Neural cell (in vitro differentiated cells): ENCODE results near the gene TTC17.

Experiments used
- EP300 ChIP-seq: fragments of 450-650 bp; conservative IDR thresholded peaks from 2 replicates; pipeline ENCODE4 v1.6.1; 2014; ENCODE audit warnings: antibody characterized with exemption, mild to moderate bottlenecking, moderate library complexity; ENCODE audit not compliant: poor library complexity, severe bottlenecking
- EZH2 ChIP-seq: fragments of 200-600, 300-800 bp; shearing (Covaris generic), sonication (generic); IDR thresholded peaks from 2 replicates; pipeline ENCODE4 v1.6.1; 2014; ENCODE audit warnings: antibody characterized with exemption, low read length, borderline replicate concordance, mild to moderate bottlenecking; ENCODE audit not compliant: insufficient read depth, poor library complexity, severe bottlenecking
- MXI1 ChIP-seq: fragments of 450-650 bp; conservative IDR thresholded peaks from 2 replicates; pipeline ENCODE4 v1.6.1; 2014; ENCODE audit warnings: antibody characterized with exemption, mild to moderate bottlenecking; ENCODE audit not compliant: poor library complexity, severe bottlenecking
- RAD21 ChIP-seq: fragments of 450-650 bp; conservative IDR thresholded peaks from 2 replicates; pipeline ENCODE4 v1.6.1; 2014; ENCODE audit warnings: antibody characterized with exemption, mild to moderate bottlenecking, moderate library complexity
- TF ChIP-seq, protein P1 (sequence below): fragments of 450-650 bp; IDR thresholded peaks from 2 replicates; pipeline ENCODE4 v1.5.1; 2014; ENCODE audit warnings: antibody characterized with exemption, mild to moderate bottlenecking, moderate library complexity; ENCODE audit not compliant: poor library complexity, severe bottlenecking

DNA sequence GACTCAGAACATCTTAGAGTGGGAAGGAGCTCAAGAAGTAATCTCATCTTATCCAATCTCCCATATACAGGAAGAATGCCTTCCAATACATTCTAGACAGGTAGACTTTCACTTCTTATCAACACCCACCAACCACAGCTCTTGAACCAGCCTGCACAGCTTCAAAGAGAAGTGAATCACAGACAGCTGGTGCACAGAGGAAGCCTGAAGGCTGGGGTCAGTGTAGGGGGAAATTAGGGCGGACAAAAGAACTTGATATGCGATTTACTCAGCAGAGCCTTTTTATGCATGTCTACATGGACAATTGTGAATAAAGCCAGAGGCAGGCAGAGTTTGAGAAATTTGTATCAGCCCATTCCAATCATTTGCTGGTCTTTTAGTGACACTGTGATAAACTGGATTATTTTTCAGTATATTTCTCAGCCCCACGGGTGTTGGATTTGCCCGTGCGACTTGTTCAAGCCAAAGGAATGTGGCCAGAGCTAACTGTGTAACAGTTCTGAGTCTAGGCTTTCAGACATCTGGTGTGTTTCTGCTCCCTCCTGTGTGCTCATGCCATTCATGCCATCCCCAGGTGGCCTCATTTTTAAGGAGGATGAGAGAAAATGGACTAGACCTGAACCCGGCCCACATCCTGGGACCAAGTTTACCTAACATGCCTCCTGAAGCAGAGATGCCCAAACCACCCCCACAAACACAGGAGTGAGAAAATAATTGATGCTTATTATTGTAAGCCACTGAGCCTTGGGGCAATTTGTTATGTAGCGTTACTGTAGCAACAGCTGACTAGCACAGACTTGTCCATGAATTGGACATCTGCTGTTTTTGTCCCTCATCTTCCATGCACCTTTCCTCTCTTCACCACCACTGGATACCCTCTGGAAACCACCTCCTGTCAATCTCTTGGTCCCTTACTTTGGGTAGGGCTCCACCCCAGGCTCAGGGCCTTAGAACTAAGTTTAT, 184.3 kb downstream of the TTC17 start:
- TF ChIP-seq EZH2 (no peak), EP300 (no peak), RAD21 (no peak), MXI1 (no peak)
- TF ChIP-seq, protein P1, sequence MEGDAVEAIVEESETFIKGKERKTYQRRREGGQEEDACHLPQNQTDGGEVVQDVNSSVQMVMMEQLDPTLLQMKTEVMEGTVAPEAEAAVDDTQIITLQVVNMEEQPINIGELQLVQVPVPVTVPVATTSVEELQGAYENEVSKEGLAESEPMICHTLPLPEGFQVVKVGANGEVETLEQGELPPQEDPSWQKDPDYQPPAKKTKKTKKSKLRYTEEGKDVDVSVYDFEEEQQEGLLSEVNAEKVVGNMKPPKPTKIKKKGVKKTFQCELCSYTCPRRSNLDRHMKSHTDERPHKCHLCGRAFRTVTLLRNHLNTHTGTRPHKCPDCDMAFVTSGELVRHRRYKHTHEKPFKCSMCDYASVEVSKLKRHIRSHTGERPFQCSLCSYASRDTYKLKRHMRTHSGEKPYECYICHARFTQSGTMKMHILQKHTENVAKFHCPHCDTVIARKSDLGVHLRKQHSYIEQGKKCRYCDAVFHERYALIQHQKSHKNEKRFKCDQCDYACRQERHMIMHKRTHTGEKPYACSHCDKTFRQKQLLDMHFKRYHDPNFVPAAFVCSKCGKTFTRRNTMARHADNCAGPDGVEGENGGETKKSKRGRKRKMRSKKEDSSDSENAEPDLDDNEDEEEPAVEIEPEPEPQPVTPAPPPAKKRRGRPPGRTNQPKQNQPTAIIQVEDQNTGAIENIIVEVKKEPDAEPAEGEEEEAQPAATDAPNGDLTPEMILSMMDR: no peak
